ENCODE measurements around the gene STAT6. TPM values are rescaled to one million over a fixed set of nuclear protein-coding genes. Genes with fewer than 3 reads are reported as not detected.
"Not testable (repeated sequence)": the region's sequence is repeated elsewhere in the genome, so short reads cannot be mapped to it uniquely, and the experiment has no call there.

Gene STAT6
- total RNA-seq, 1 experiment from 2014 or later, result 52.3 TPM

DNA sequence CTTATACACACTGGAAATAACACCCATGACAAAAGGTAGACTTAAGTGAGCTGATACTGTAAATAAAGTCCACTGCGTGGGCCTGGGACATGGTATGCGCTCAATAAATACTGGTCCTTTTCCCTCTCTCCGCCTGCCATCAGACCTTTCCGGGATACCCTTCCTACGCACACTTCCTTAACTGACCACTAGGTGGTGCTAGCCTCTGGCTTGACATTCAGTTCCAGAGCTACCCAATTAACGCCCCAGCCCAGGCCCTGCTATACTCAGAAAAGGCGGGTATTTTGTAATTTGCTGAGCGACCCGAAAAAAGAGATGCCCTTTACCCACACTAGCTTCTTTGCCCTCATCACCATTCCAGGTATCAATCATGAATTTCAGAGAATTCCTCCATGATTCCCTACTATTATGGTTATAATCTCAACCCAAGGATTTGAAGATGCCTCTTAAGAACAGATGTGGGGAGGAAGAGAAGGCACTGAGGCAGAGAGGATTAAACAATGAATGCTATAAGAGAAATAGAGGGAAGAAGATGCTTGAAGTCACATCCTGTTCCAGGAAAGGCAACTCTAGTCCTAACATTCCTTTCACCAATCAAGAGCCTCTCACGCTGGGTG lies 13.2 kb upstream of the STAT6 start:
- Histone ChIP-seq H3K27me3 (ENCODE audit: control insufficient read depth, insufficient read depth, low read length) (0 out of 2 replicates have a peak, but pooled peaks cover 3% of the 10 kb centered on the region), H3K4me3 (ENCODE audit: low read depth in 2 of 2, low read length in 2 of 2) (no peak overlapping the region), H3K36me3 (ENCODE audit: control insufficient read depth, insufficient read depth, low read length) (no peaks in the 10 kb centered on the region), H3K4me1 (ENCODE audit: control insufficient read depth, insufficient read depth, low read length) (0 out of 2 replicates have a peak, but pooled peaks cover 3% of the 10 kb centered on the region), H3K9me3 (ENCODE audit: control insufficient read depth, insufficient read depth, low read depth, low read length) (peaks cover 3% of the 10 kb centered on the region; the same call in 1 of the 2 replicates), H3K27ac (ENCODE audit: low read length) (no peak overlapping the region)
- no peak for TF ChIP-seq POLR2AphosphoS5 (IDR thresholded peaks at IDR 0.05; ENCODE audit: low read depth, low read length)
- TF ChIP-seq REST (IDR thresholded peaks at IDR 0.05; ENCODE audit: insufficient read depth in 1 of 2, low read depth in 2 of 2, low read length in 1 of 2), result no peak
- no peak for TF ChIP-seq TCF7L2 (IDR thresholded peaks at IDR 0.05; ENCODE audit: low read depth, low read length)
- TF ChIP-seq SIN3A (IDR thresholded peaks at IDR 0.05; ENCODE audit: borderline replicate concordance, insufficient read depth, low read depth, low read length), result no peak
- peak; percentile 96 for TF ChIP-seq CTCF (IDR thresholded peaks at IDR 0.05)
- DNase-seq (ENCODE audit: low read depth, low spot score) (peak; percentile 53), ATAC-seq (peak; percentile 68)
- intact Hi-C loops (cut with micrococcal nuclease; ENCODE audit: unreplicated experiment) (loop anchor here (2.0 kb wide), 1 partner anchor 52 kb away; no protein-coding TSS in a partner anchor), in situ Hi-C loops (cut with HindIII; ENCODE audit: low pct_unique_long_range_greater_than_20kb, low sequenced_read_pairs) (no loop called here)
- POLR2A ChIA-PET, result no interaction called here
- no TSS peak for BruUV-seq (replicated peaks)
- CTCF ChIA-PET, result interaction anchor here (0.5 to 1.7 kb wide), 9 partner anchors 13 to 119 kb away, joined by 3 to 15 read pairs (median 4); no protein-coding TSS in a partner anchor

- in situ Hi-C loops (cut with HindIII; ENCODE audit: low pct_unique_long_range_greater_than_20kb, low sequenced_read_pairs), result no loop called here
- no peaks in the 10 kb centered on the region for H3K36me3 ChIP-seq (ENCODE audit: control insufficient read depth, insufficient read depth, low read length)
- H3K9me3 ChIP-seq (ENCODE audit: control insufficient read depth, insufficient read depth, low read depth, low read length), result peaks cover 3% of the 10 kb centered on the region; the same call in 1 of the 2 replicates
- no peak for DNase-seq (ENCODE audit: low read depth, low spot score)
- TF ChIP-seq POLR2AphosphoS5 (IDR thresholded peaks at IDR 0.05; ENCODE audit: low read depth, low read length), result no peak
- TF ChIP-seq SIN3A (IDR thresholded peaks at IDR 0.05; ENCODE audit: borderline replicate concordance, insufficient read depth, low read depth, low read length), result no peak
- no peak for TF ChIP-seq CTCF (IDR thresholded peaks at IDR 0.05)
- no peak for TF ChIP-seq REST (IDR thresholded peaks at IDR 0.05; ENCODE audit: insufficient read depth in 1 of 2, low read depth in 2 of 2, low read length in 1 of 2)
- TF ChIP-seq TCF7L2 (IDR thresholded peaks at IDR 0.05; ENCODE audit: low read depth, low read length), result no peak
- CTCF ChIA-PET, result interaction anchor here (0.6 to 1.7 kb wide), 8 partner anchors 12 to 119 kb away, joined by 3 to 15 read pairs (median 4); no protein-coding TSS in a partner anchor
- ATAC-seq, result no peak
- BruUV-seq (replicated peaks), result no TSS peak
- 0 out of 2 replicates have a peak, but pooled peaks cover 3% of the 10 kb centered on the region for H3K4me1 ChIP-seq (ENCODE audit: control insufficient read depth, insufficient read depth, low read length)
- H3K27me3 ChIP-seq (ENCODE audit: control insufficient read depth, insufficient read depth, low read length), result 0 out of 2 replicates have a peak, but pooled peaks cover 3% of the 10 kb centered on the region
- intact Hi-C loops (cut with micrococcal nuclease; ENCODE audit: unreplicated experiment), result loop anchor here (2.0 kb wide), 1 partner anchor 53 kb away; no protein-coding TSS in a partner anchor
- POLR2A ChIA-PET, result interaction anchor here (0.5 kb wide), 1 partner anchor 150 kb away, joined by 6 read pairs; no protein-coding TSS in a partner anchor
- H3K27ac ChIP-seq (ENCODE audit: low read length), result no peak overlapping the region
- no peak overlapping the region for H3K4me3 ChIP-seq (ENCODE audit: low read depth in 2 of 2, low read length in 2 of 2)
Measured at GRCh38 chr12:57123813-57124212, 12.7 kb upstream of the STAT6 start.

DNA sequence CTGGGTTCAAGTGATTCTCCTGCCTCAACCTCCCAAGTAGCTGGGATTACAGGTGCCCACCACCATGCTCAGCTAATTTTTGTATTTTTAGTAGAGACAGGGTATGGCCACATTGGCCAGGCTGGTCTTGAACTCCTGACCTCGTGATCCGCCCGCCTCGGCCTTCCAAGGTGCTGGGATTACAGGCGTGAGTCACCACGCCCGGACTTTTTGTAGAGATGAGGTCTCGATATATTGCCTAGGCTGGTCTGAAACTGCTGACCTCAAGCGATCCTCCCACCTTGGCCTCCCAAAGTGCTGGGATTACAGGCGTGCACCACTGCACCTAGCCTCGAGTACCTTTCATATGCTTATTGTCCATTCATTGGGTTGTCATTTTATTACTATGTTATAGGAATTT lies 9.6 kb upstream of the STAT6 start:
- H3K27me3 ChIP-seq (ENCODE audit: control insufficient read depth, insufficient read depth, low read length); H3K4me3 ChIP-seq (ENCODE audit: low read depth in 2 of 2, low read length in 2 of 2); DNase-seq (ENCODE audit: low read depth, low spot score); CTCF ChIA-PET; intact Hi-C loops (cut with micrococcal nuclease; ENCODE audit: unreplicated experiment); POLR2A ChIA-PET; in situ Hi-C loops (cut with HindIII; ENCODE audit: low pct_unique_long_range_greater_than_20kb, low sequenced_read_pairs); ATAC-seq; H3K9me3 ChIP-seq (ENCODE audit: control insufficient read depth, insufficient read depth, low read depth, low read length); H3K36me3 ChIP-seq (ENCODE audit: control insufficient read depth, insufficient read depth, low read length); BruUV-seq (replicated peaks); H3K4me1 ChIP-seq (ENCODE audit: control insufficient read depth, insufficient read depth, low read length); H3K27ac ChIP-seq (ENCODE audit: low read length): not testable (repeated sequence)

Data from Panc1 (cell line).